NCI-H1092 (cell line): Measurements from ENCODE around the gene SSR4.

Experiments used
- DNase-seq: peaks from one replicate; lab custom pipeline; 2025; lab: John Stamatoyannopoulos, UW

SSR4 gene

DNA sequence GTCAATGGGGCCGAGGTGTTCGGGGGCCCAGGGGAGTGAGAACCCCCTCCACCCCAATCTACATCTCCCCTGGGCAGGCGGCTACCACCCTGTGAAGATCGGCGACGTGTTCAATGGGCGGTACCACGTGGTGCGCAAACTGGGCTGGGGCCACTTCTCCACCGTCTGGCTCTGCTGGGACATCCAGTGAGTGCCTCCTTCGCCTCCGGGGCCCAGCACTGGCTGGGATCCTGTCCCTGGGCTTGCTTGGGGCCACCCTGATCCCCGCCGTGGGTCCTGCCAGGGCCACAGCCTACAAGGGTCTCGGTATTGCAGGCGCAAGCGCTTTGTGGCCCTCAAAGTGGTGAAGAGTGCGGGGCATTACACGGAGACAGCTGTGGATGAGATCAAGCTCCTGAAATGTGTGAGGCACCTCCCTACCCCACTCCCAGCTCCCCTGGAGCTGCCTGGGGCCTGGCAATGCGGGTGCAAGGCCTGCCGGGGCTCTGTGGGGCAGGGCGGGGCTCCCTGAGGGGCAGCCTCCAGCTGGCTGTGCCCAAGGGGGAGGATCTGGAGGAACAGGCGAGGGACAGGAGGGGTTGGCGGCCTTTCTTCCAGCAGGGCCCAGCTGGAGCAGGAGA is 12.9 kb upstream of the SSR4 start:
- DNase-seq: no peak

DNA sequence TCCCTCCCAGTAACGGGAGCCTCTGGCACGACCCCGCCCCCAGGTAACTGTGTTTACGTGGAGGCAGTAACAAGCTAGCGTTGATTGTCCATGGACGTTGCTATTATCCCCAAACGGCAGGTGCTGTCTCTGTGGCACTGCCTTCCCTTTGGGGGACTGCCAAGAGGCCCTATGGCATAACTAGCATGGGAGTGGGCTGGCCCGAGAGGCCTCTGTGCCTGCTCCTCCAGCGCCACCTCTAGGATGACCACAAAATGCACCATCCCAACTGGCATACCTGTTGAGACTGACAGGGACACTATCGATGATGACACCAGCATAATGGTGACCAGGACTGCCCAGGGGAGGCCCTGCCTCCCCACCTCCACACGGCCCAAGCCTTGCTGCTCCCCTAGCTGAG is 12.2 kb upstream of the SSR4 start:
- DNase-seq: peak; percentile 96

DNA sequence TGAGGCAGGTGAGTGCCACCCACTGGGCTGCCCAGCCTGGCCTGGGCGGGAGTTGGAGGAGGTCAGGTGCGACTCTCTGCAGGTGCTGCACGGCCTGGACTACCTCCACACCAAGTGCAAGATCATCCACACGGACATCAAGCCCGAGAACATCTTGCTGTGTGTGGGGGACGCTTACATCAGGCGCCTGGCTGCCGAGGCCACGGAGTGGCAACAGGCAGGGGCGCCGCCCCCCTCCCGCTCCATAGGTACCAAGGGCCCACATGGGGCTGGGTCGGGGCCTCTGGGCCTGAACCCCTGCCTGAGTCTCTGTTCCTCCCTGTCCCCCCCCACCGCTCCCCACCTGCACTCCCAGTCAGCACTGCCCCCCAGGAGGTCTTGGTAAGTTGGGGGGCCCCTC is 11.6 kb upstream of the SSR4 start:
- no peak for DNase-seq

DNA sequence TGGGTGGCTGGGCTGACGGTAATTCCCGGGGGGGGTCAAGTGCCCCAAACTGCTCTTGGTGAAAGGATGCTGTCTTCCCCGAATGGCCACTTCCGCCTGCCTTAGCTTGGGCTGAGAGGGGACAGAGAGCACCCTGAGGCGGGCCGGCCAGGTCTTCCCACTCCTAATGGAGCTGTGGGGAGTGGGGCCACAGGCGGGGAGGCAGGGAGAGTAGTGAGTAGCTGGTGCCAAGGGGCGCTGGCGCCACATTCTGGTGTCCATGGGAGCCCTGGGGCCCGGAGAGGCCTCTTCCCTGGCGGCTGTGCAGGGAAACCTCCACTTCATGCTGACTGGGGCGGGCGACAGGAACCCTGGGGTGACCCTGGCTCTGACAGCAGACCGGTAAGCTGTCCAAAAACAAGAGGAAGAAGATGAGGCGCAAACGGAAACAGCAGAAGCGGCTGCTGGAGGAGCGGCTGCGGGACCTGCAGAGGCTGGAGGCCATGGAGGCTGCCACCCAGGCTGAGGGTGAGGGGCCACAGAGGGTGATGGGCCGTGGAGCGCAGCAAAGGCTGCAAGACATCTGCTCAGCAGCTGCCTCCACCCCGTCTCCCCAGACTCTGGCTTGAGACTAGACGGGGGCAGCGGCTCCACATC is 11.0 kb upstream of the SSR4 start:
- DNase-seq: no peak

DNA sequence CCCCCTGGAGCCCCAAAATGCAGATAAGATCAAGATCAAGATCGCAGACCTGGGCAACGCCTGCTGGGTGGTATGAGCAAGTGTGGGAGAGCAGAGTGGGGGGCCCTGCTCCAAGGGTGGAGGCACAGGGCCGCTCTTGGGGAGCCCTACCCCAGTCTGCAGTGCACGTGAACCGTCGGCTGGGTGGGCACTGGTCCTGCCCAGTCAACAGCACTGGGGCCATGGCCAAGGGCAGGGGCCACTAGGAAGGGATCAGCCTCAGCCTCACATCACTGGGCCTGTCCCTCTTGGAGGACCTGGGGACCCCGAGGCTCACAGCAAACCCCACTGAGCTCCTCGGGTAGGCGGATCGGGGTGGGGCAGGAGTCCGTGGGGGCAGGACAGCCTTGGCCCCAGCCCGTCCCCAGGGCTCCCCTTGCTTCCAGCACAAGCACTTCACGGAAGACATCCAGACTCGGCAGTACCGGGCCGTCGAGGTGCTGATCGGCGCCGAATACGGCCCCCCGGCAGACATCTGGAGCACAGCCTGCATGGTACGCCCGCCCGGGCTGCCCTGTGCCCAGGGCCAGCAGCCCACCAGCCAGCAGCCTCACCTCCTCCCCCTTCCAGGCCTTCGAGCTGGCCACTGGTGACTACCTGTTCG is 10.0 kb upstream of the SSR4 start:
- DNase-seq: no peak

DNA sequence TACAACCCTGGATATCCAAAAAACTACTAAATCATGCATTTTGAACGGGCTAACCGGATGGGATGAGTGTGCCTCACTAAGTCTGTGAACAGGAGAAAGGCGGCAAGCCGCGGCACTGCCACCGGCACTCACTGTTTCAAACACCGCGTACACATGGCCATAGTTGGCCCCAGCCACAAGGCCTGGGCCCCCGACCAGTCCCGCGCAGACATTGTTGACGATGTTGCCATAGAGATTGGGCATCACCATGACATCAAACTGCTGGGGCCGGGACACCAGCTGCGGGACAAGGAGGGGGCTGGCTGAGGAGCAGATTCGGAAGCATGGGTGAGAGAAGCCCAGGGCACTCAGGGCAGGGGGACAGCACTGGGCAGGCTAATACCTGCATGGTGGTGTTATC is 7.8 kb upstream of the SSR4 start:
- DNase-seq: no peak

DNA sequence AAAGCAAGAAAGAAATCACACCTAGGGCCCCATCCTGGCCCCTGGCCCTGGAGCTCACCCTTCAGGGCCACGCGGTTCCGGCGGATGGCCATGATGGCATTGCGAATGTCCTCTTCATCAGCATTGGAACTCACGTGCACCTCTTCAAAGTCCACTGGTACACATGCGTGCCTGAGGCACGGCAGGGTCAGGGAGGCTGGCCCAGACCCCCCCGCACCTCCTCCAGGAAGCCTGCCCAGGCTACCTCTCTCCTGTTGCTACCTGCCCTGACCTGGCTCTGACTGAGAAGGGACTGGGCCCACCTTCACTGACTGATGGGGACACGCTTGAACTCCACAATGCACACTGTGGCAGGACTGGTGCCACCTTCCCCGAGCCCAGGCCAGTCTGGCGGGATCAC is 4.8 kb upstream of the SSR4 start:
- DNase-seq: no peak

DNA sequence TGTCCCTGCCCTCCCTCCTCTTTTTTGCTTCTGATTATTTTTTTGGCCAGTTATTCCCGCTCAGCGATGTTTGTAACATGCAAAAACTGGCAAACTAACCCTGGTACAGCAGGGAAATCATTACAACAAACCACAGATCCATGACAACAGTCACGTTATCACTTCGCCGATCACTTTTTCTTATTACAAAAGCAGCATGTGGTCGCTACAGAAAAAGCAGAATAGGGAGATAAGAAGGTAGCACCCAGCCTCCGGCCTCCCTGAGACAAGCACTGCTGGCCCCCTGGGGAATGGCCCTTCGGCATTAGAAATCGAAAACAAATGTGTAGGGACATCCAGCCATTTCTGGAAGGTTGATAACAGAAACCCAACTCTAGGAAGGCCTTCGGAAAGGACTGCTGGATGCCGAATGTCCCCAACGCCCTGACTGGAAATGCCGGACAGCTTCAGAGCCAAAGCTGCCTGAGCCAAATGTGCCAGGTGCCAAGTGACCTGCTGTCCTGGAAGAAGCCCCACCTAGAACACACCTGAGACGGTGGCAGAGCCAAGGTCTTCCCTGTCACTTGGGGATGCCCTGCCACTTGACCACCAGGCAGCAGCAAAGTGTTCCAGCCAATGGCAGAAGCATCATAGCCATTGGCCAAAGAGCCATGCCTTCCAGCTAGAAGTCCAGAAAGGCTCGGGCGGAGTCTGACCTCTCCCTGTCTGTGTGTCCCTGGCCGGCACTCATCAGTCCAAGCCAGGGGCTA is 3.2 kb upstream of the SSR4 start:
- no peak for DNase-seq

DNA sequence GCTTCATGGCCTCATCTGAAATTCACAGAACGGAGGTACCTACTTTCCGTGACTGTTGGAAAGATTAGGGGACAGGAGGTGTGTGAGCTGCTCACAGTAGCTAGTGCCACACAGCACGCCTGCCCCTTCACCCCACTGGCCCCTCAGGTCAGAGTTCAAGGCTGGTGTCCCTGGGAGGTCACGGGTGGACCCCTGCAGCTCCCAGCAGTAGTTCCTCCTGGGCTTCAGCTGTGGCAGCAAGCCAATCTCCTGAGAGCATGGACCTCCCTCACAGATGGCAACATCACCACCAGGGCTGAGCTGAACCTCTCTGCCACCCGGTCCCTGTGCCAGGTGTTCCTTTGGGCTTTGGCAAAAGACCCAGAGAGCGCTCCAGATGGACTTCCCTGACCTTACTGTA is 2.1 kb upstream of the SSR4 start:
- DNase-seq: no peak

DNA sequence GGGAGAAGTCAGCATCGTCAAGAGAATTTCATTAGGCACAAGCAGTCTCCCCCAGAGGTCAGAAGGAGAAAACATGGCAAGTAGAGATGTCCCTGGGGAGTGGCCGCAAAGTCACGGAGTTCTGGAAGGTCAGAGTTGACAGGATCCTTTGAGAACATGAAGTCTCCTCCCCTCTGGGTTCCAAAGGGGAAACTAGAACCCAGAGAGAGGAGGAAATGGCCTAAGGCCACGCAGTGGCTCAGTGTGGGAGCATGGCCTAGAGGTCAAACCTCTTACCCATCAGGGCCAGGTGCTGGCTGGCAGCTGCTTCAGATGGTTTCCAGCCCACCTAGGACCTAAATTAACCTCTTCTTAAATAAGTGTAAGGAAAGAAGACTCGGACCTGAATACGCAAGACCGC is 1.2 kb upstream of the SSR4 start:
- DNase-seq: no peak

DNA sequence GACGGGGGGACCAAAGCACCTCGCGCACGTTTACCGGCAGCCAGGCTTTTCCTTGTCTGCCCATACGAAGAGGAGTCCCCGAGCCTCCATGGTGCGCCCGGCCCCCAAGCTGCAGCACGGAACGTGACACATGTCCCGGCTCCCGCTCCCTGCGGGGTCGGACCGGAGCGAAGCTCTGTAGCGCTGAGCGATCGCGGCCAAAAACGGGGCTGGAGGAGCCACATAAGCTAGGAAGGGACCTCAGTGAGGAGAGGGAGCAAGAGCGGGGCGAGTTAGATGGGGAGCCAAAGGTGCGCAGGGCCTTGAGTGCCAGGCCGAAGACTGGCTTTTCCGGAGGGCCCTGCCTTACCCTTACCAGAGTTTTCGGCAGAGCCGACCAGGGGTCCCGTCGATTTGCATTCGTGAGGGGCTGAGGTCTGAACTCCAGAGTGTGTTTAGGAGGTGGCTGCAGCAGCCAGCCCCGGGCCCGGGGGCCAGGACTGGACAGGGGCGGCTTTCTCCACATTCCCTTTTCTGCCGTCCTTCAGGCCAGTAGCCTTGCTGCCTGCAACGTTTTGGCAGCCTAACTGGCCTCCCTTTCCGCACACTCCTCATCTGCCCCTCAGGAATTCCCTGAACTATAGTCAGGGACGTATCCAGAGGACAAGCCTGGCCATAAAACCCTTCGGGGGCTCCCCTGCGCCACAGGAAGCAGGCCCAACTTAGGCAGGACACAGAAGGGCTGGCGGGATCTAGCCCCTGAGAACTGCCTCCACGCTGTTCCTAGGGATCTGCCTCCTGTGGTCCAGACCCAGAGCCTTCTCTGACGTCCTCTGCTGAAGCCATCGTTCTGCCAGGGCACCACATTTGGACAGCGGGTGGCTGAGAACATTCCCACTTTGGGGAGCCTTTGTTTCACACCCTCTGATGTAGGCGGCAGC is 689 bp downstream of the SSR4 start:
- no peak for DNase-seq

DNA sequence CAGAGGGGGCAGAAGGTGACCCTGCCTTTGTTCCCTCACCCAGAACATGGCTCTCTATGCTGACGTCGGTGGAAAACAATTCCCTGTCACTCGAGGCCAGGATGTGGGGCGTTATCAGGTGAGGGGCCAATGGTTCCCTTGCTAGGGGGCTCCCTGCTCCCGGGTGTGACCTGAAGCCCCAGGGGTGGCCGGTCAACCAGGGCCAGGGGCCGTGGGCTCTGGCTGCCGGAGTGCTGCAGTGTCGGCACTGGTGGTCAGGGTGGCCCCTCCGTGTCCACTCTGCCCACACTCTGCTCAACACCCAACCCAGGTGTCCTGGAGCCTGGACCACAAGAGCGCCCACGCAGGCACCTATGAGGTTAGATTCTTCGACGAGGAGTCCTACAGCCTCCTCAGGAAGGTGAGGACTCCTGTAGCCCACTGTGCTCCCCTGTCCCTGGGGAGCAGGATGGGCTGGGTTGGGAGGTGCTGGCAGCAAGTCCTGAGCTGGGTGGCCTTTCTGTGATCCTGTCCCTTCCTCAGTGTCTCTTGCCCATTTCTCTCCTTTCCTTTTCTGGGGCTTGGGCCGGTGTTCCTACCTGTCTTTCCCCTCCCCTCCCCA is 3.0 kb downstream of the SSR4 start:
- no peak for DNase-seq

DNA sequence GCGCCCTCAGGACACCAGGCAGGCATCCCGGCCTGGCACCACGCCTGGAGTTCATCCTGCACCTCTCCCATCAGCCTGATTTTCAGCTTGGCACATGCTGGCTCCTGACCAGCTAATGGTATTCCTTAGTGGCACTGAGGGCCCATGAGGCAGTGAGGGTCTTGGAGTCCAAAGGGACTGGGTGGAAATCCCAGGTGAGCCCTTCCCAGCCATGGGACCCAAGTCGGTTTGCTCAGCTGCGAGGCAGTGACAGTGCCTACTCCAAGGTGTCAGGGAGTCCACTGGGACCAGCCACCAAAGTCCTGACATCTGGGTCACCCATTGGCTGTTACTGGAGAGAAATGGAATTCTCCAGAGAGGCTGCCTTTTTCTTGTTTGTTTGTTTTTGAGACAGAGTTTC is 4.9 kb downstream of the SSR4 start:
- DNase-seq: no peak

DNA sequence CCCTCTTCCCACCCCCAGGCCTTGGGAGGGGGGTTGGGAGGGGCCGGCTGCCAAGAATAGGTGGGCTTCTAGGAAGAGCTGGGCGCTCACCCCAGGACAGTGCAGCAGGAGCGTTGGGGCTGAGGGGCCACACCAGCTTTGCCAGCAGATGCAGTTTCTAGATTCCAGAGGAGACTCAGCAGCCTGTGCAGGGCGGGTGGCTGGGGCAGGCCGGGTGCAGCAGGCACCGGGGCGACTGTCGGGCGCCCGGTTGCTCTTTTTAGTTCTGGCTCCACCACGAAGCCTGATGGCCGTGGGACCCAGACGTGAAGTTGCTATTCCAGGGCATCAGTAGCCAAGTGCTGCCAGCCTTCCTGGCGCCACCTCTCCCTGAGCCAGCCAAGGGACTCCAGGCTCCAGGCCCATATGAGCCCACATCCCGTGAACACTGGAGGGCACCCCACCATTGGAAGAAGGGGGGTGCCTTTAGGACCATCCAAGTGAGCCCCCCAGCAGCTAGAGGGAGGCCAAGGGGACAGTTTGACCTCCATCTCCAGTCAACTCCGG is 5.8 kb downstream of the SSR4 start:
- no peak for DNase-seq

DNA sequence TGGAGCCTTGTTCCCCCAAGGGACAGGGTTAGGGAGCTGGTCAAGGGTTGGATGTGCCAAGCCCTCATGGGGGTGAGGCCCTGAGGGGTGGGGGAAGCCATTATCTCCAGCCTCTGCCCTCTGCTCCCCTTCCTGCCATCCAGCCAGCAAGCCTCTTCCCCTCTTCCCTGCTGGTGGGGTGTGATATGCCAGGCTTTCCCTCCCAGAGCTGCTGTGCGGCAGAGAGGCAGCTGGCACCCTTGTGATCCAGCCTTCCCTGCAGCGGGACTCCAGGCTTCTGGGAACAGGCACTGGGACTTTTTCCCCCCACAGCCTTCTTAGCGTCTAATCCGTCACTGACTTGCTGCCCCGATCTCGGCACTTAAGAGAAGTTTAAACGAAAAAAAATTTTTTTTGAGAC is 6.3 kb downstream of the SSR4 start:
- DNase-seq: no peak

DNA sequence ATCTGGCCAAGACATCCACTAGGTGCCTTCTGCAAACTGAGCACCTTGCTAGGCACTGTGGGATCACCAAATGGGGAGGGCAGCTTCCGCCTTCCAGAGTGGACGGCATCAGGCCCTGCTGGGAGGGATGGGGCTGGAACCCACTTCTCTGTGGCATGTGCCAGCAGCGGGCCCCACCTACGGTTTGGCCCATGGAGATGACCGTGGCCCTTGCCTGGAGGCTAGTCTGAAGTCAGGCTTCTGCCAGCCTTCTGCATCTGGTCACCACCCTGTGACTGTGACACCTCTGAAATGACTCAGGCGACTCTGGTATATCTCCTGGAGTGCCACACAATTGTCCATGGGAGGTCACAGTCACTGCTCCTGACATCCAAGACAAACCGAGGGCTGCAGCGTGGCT is 7.2 kb downstream of the SSR4 start:
- no peak for DNase-seq

DNA sequence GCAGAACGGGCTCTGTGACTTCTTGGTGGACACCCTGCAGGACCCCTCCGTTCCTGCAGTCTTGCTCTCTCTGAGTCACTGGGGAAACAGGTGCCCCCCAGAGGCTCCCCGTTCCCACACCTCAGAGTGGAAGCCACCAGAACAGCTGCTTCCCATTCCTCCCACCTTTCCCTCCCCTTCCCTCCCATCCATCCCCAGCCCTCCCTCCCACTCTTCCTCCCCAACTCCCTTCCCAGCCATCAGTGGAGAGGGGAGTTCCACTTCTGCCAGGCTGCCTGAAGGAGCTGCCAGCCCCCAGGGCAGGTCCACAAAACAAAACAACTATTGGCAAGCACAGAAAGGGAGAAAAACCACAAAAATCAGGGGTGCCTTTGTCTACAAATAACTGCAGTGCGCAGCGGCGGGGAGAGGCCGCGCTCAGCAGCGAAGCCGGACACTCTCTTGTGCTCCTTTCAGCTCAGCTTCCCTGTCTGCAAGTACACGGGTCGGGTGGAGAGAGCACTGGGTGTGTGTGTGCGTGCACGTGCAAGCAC is 8.1 kb downstream of the SSR4 start:
- no peak for DNase-seq

DNA sequence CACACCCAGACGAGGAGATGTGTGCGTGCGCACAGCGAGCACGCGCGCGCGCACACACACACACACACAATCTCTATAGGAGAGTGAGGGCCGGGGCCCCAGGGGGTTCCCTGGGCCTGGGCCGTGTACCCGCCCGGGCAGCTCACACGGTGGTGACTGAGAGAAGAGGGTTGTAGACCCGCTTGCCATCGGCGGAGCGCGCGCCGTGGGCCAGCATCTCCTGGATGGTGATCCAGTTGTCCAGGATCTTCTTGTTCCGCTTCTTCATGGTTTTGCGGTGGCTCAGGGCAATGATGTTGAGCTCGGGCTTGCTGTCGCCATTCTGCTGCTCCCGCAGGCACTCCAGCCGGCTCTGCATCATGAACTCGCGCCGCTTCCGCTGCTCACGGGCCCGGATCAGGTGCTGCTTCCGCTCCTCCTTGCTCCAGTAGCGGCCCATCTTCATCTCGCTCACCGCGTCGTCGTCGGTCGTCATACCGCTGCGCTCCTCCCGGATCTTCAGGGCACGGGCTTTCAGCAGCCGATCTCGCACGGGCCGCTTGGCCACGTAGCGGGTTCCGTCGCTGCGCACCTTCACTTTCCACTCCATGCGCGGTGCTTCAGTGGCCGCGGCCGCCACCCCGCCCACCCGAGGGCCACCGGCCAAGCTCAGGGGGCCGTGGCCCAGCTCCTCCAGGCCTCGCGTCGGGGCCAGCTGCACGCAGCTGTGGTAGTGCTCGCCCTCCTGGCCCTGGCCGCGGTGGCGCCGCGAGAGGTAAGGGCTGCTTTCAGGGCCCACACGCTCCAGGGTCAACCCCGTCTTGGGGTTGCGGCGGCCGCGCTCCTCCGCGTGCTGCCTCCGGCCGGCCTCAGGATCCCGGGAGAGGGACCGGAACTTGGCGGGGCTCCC is 9.0 kb downstream of the SSR4 start:
- DNase-seq: no peak

DNA sequence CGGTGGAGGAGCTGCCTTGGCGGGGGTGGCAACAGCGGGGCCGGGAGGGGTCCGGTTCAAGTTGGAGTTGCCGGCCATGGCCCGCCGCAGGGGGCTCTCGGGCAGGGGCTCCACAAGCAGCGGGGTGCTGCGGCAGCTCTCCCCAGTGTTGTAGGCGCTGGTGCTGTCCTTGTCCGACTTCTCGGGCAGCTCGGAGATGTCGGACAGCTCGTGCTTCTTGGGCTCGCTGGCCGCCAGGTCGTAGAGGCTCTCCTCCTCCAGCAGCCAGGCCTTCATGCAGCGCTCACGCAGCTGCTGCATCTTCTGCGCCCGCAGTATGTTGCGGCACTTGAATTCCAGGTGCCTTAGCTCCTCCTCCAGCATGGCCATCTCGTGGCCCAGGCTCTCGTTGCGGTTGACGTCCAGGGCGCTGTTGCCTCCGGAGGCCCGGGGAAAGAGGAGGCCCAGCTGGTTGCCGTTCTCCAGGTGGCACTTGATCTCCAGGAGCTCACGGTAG is 9.7 kb downstream of the SSR4 start:
- DNase-seq: no peak

DNA sequence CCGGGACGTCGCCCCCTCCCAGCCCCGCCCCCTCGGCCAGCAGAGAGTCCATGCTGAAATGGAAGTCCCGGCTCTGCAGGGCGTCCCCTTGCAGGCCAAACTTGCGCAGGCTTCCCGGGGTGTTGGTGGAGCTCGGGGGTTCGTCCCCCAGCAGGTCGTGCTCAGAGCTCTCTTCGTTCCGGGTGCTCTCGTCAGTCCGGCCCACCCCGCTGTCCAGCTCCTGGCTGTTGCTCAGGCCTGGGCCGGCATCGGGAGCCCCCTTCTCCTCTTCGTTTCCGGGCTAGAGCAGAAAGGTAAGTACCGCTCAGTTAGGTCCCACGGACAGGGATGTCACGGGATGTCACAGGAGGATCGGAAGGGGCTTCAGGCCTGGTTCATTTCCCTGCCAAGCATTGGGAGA is 10.2 kb downstream of the SSR4 start:
- DNase-seq: no peak
